HG02623 (cell line): Measurements from ENCODE around the gene FARS2.

ENCODE experiments used
- ATAC-seq: cut with Tn5 transposase; IDR thresholded peaks from one replicate; pipeline ENCODE4 v1.9.1; 2021; ENCODE audit warnings: moderate library complexity; ENCODE audit not compliant: unreplicated experiment

Gene FARS2

GRCh38 chr6:5745081-5745480 is 483.8 kb downstream of the FARS2 start:
- ATAC-seq, result no peak

GRCh38 chr6:5746053-5746758 is 484.9 kb downstream of the FARS2 start:
- ATAC-seq, result no peak

- no peak for ATAC-seq
Observed at GRCh38 chr6:5746759-5747130, 485.4 kb downstream of the FARS2 start.

- ATAC-seq, result no peak
Observed at GRCh38 chr6:5747379-5747778, 486.1 kb downstream of the FARS2 start.

GRCh38 chr6:5749016-5749650 is 487.8 kb downstream of the FARS2 start:
- no peak for ATAC-seq

GRCh38 chr6:5749651-5750215 is 488.4 kb downstream of the FARS2 start:
- no peak for ATAC-seq

- ATAC-seq, result no peak
Observed at GRCh38 chr6:5751525-5752390, 490.4 kb downstream of the FARS2 start.

GRCh38 chr6:5752391-5752680 is 491.0 kb downstream of the FARS2 start:
- no peak for ATAC-seq

GRCh38 chr6:5753209-5753608 is 491.9 kb downstream of the FARS2 start:
- ATAC-seq, result no peak

- ATAC-seq, result no peak
Observed at GRCh38 chr6:5754904-5755303, 493.6 kb downstream of the FARS2 start.

GRCh38 chr6:5759571-5759970 is 498.3 kb downstream of the FARS2 start:
- ATAC-seq, result no peak

- ATAC-seq, result no peak
Observed at GRCh38 chr6:5761370-5761769, 500.1 kb downstream of the FARS2 start.

GRCh38 chr6:5762561-5762968 is 501.3 kb downstream of the FARS2 start:
- no peak for ATAC-seq

GRCh38 chr6:5763407-5763806 is 502.1 kb downstream of the FARS2 start:
- no peak for ATAC-seq

GRCh38 chr6:5763871-5764270 is 502.6 kb downstream of the FARS2 start:
- ATAC-seq, result peak; percentile 37

- ATAC-seq, result peak; percentile 44
Observed at GRCh38 chr6:5764401-5764955, 503.2 kb downstream of the FARS2 start.

GRCh38 chr6:5765141-5765760 is 503.9 kb downstream of the FARS2 start:
- no peak for ATAC-seq

- ATAC-seq, result no peak
Observed at GRCh38 chr6:5766260-5766659, 504.9 kb downstream of the FARS2 start.

- ATAC-seq, result no peak
Observed at GRCh38 chr6:5767471-5767870, 506.2 kb downstream of the FARS2 start.

- ATAC-seq, result no peak
Observed at GRCh38 chr6:5771211-5771610, 509.9 kb downstream of the FARS2 start.
